ENCODE measurements around the gene SH2D2A.

SH2D2A gene

GRCh38 chr1:156816561-156817328 is at the start of gene SH2D2A:
SH2D2A (minus strand) TSS chr1:156816848; CDS start chr1:156816708, 140 bp downstream.
- DNase-seq, result peak; percentile 93

- DNase-seq, result no peak
Observed at GRCh38 chr1:156865865-156866248, 49.2 kb upstream of the SH2D2A start.

- DNase-seq, result no peak
Observed at GRCh38 chr1:156865258-156865657, 48.6 kb upstream of the SH2D2A start.

GRCh38 chr1:156864796-156865195 is 48.1 kb upstream of the SH2D2A start:
- no peak for DNase-seq

GRCh38 chr1:156863631-156864030 is 47.0 kb upstream of the SH2D2A start:
- DNase-seq, result no peak

GRCh38 chr1:156862997-156863599 is 46.5 kb upstream of the SH2D2A start:
- DNase-seq, result peak; percentile 72

- DNase-seq, result no peak
Observed at GRCh38 chr1:156862584-156862983, 45.9 kb upstream of the SH2D2A start.

GRCh38 chr1:156860628-156861423 is 44.2 kb upstream of the SH2D2A start, which contains the start of gene NTRK1:
NTRK1 (plus strand) TSS chr1:156860865; CDS start chr1:156860935, 70 bp downstream.
- peak; percentile 74 for DNase-seq

GRCh38 chr1:156860113-156860627 is 43.5 kb upstream of the SH2D2A start:
- DNase-seq, result peak; percentile 83

- no peak for DNase-seq
Observed at GRCh38 chr1:156859523-156860112, 43.0 kb upstream of the SH2D2A start.

GRCh38 chr1:156858959-156859522 is 42.4 kb upstream of the SH2D2A start, which contains the start of gene INSRR:
INSRR (minus strand) TSS chr1:156859117; CDS start chr1:156858621, 496 bp downstream.
- no peak for DNase-seq

- no peak for DNase-seq
Observed at GRCh38 chr1:156858555-156858956, 41.9 kb upstream of the SH2D2A start.

- no peak for DNase-seq
Observed at GRCh38 chr1:156857532-156857931, 40.9 kb upstream of the SH2D2A start.

GRCh38 chr1:156856282-156856785 is 39.7 kb upstream of the SH2D2A start:
- no peak for DNase-seq

GRCh38 chr1:156854634-156855033 is 38.0 kb upstream of the SH2D2A start:
- no peak for DNase-seq

GRCh38 chr1:156853761-156854160 is 37.1 kb upstream of the SH2D2A start:
- no peak for DNase-seq

- no peak for DNase-seq
Observed at GRCh38 chr1:156852418-156852874, 35.8 kb upstream of the SH2D2A start.

- no peak for DNase-seq
Observed at GRCh38 chr1:156851779-156852417, 35.2 kb upstream of the SH2D2A start.

- no peak for DNase-seq
Observed at GRCh38 chr1:156849151-156849496, 32.5 kb upstream of the SH2D2A start.

- DNase-seq, result peak; percentile 80
Observed at GRCh38 chr1:156848461-156849150, 32.0 kb upstream of the SH2D2A start.
